Measurements from ENCODE around the gene ARVCF.

ARVCF gene

DNA sequence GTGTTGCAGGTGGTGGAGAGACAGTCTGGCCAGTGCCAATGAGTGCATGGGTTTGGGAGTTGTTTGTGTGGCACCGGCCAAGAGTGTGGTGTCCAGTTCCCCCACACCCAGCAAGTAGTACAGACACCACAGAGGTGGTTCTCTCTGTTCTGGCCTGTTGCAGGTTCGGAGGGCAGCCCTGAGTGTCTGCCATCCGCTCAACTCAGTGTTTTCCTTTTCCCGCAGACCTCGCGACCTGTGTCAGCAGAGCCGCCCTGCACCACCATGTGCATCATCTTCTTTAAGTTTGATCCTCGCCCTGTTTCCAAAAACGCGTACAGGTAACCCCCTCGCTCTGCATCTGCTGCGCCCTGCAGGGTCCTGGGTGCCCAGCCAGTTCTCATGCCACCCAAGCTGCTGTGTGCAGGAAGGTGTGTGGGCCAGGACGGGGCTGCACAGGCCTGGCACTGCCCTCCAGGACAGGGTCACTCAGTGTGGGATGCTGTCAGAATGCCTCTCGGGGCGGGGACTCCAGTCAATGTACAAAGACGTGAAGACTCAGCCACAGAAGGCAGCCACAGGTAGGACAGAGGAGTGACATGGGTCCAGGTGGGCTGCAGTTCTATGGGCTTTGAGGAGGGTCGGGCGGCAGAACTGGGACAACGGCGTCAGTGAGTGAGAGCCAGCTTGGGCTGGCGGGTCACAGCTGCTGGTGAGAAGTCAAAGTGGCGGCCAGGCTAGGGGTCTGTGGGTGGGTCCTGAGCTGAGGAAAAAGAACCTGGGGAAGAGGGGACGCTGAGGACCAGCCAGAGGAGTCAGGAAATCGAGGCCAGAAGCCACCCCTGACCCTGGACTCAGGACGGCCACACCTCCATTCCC, 20.1 kb upstream of the ARVCF start:
- H3K36me3 ChIP-seq (ENCODE audit: control insufficient read depth, insufficient read depth, low read length): no peaks in the 10 kb centered on the region; the same call in 1 of the 2 replicates
- H3K9me3 ChIP-seq (ENCODE audit: control insufficient read depth, insufficient read depth, low read depth, low read length): no peaks in the 10 kb centered on the region
- no peaks in the 10 kb centered on the region for H3K27me3 ChIP-seq (ENCODE audit: control insufficient read depth, insufficient read depth, low read length)
- H3K4me3 ChIP-seq (ENCODE audit: low read depth, low read length): no peak overlapping the region
- peaks cover 2% of the 10 kb centered on the region; the same call in 1 of the 2 replicates for H3K4me1 ChIP-seq (ENCODE audit: control insufficient read depth, insufficient read depth, low read length)
- H3K27ac ChIP-seq (ENCODE audit: low read depth, low read length): no peak overlapping the region
- H3K9ac ChIP-seq (ENCODE audit: low read length): peak overlapping the region; percentile 13

GRCh38 chr22:20036084-20036482, 19.5 kb upstream of the ARVCF start:
- Histone ChIP-seq H3K9ac (ENCODE audit: low read length) (no peak overlapping the region), H3K4me1 (ENCODE audit: control insufficient read depth, insufficient read depth, low read length) (peaks cover 4% of the 10 kb centered on the region; the same call in 1 of the 2 replicates), H3K27me3 (ENCODE audit: control insufficient read depth, insufficient read depth, low read length) (no peaks in the 10 kb centered on the region), H3K4me3 (ENCODE audit: low read depth, low read length) (no peak overlapping the region), H3K27ac (ENCODE audit: low read depth, low read length) (no peak overlapping the region), H3K9me3 (ENCODE audit: control insufficient read depth, insufficient read depth, low read depth, low read length) (no peaks in the 10 kb centered on the region), H3K36me3 (ENCODE audit: control insufficient read depth, insufficient read depth, low read length) (no peaks in the 10 kb centered on the region; the same call in 1 of the 2 replicates)

DNA sequence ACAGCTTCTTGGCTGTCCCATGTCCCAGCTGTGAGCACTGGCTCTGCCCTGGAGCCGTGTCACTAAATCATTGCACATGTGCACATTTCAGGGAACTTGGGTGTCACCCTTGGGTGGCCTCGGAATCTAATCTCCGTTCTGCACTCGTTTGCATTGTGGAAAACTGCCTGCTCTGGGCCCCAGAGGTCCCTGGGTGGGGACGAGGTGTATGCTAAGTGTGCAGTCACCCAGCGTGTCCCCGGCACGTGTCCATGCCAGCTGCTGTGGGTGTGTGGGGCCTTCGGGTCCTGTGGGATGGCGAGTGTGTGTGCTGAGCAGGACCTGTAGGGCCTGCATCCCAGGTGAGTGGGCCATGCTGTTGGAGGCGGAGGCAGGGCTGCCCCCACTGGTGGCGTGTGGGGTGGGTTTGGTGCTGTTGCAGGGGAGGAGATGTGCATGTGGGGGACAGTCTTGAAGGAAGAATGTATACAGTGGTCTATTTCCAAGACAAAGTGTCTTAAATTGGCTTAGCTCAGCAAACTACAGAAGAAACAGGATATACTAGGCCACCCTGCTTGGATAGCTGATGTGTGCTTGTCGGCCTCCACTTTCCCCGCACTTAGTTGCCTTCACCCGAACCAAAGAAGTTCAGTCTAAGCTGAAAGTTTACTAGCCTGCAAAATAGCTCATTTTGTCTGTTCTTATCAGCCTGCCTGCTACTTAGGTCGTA, 18.9 kb upstream of the ARVCF start:
- Histone ChIP-seq H3K27me3 (ENCODE audit: control insufficient read depth, insufficient read depth, low read length) (no peaks in the 10 kb centered on the region), H3K9ac (ENCODE audit: low read length) (no peak overlapping the region), H3K9me3 (ENCODE audit: control insufficient read depth, insufficient read depth, low read depth, low read length) (no peaks in the 10 kb centered on the region), H3K4me3 (ENCODE audit: low read depth, low read length) (no peak overlapping the region), H3K36me3 (ENCODE audit: control insufficient read depth, insufficient read depth, low read length) (no peaks in the 10 kb centered on the region; the same call in 1 of the 2 replicates), H3K27ac (ENCODE audit: low read depth, low read length) (no peak overlapping the region), H3K4me1 (ENCODE audit: control insufficient read depth, insufficient read depth, low read length) (peaks cover 4% of the 10 kb centered on the region; the same call in 1 of the 2 replicates)

- Histone ChIP-seq H3K4me3 (ENCODE audit: low read depth, low read length) (no peak overlapping the region), H3K9ac (ENCODE audit: low read length) (no peak overlapping the region), H3K4me1 (ENCODE audit: control insufficient read depth, insufficient read depth, low read length) (peaks cover 4% of the 10 kb centered on the region; the same call in 1 of the 2 replicates)
Observed at GRCh38 chr22:20034143-20034542, 17.5 kb upstream of the ARVCF start.

DNA sequence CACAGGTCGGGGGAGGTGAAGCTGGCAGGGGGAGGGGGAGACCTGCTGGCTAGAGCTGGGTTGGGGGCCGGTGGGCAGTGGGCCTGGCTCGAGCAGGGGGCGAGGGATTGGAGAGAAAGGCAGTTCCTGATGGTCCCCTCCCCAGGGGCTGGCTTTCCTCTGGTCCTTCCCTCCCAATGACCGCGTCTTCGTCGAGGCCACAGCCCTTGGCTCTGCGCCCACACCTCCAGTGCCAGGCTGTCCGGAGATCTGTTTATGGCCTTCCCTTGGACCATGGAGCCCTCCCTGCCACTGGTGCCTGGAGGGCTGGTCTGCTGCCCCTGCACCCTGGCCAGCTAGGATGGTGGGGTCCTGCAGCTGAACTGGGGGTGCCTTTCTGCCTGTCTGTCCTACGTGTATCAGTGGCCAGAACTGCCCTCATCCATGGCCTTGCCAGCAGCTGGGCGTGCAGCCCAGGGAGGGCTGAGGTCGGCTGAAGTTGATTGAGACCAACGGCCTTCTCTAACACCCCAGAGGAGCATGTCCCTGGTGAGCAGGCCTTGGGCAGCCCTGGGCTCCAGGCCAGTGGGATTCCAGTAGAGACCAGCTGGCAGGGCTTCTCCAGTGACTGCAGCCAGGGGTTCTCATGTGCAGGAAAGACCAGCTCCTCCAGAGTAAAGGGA, 16.6 kb upstream of the ARVCF start:
- Histone ChIP-seq H3K9me3 (ENCODE audit: control insufficient read depth, insufficient read depth, low read depth, low read length) (no peaks in the 10 kb centered on the region), H3K9ac (ENCODE audit: low read length) (no peak overlapping the region), H3K4me3 (ENCODE audit: low read depth, low read length) (no peak overlapping the region), H3K27me3 (ENCODE audit: control insufficient read depth, insufficient read depth, low read length) (no peaks in the 10 kb centered on the region), H3K27ac (ENCODE audit: low read depth, low read length) (no peak overlapping the region), H3K36me3 (ENCODE audit: control insufficient read depth, insufficient read depth, low read length) (no peaks in the 10 kb centered on the region; the same call in 1 of the 2 replicates), H3K4me1 (ENCODE audit: control insufficient read depth, insufficient read depth, low read length) (peaks cover 4% of the 10 kb centered on the region; the same call in 1 of the 2 replicates)

More at GRCh38 chr22:20034143-20034542, 17.5 kb upstream of the ARVCF start:
- H3K9me3 ChIP-seq (ENCODE audit: control insufficient read depth, insufficient read depth, low read depth, low read length): no peaks in the 10 kb centered on the region
- H3K27me3 ChIP-seq (ENCODE audit: control insufficient read depth, insufficient read depth, low read length): no peaks in the 10 kb centered on the region
- H3K36me3 ChIP-seq (ENCODE audit: control insufficient read depth, insufficient read depth, low read length): no peaks in the 10 kb centered on the region; the same call in 1 of the 2 replicates
- H3K27ac ChIP-seq (ENCODE audit: low read depth, low read length): no peak overlapping the region

DNA sequence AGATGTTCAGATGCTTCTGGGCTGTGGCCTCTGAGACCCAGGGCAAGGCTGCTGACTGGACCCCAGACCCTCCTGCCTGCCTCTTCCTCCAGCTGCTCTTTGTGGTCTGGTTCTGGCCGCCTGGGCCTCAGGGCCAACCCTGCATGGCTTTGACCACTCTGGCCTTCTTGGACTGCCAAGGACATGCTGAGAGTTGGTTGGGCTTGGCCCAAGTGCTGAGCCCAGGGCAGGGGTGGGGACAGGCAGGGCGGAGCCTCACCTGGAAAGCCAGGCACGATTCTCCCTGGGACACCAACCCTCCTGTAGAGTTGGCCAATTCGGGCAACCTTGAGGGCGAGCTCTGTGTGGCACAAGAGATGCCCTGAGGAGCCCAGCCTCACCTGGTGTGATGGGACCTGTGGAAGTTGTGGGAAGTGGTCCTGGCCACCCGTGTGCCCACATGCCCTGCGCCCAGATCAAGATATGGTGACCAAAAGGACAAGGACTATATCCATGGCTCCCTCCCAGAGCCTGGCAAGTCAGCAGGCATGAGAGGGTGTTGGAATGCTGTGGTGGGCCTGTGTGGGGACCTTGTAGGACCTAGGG, 15.9 kb upstream of the ARVCF start:
- H3K4me1 ChIP-seq (ENCODE audit: control insufficient read depth, insufficient read depth, low read length): peaks cover 4% of the 10 kb centered on the region; the same call in 1 of the 2 replicates
- H3K27me3 ChIP-seq (ENCODE audit: control insufficient read depth, insufficient read depth, low read length): no peaks in the 10 kb centered on the region
- H3K36me3 ChIP-seq (ENCODE audit: control insufficient read depth, insufficient read depth, low read length): no peaks in the 10 kb centered on the region; the same call in 1 of the 2 replicates
- H3K9ac ChIP-seq (ENCODE audit: low read length): no peak overlapping the region
- H3K4me3 ChIP-seq (ENCODE audit: low read depth, low read length): no peak overlapping the region
- H3K27ac ChIP-seq (ENCODE audit: low read depth, low read length): no peak overlapping the region
- H3K9me3 ChIP-seq (ENCODE audit: control insufficient read depth, insufficient read depth, low read depth, low read length): no peaks in the 10 kb centered on the region

- no peak overlapping the region for H3K9ac ChIP-seq (ENCODE audit: low read length)
- H3K36me3 ChIP-seq (ENCODE audit: control insufficient read depth, insufficient read depth, low read length): no peaks in the 10 kb centered on the region
- H3K4me1 ChIP-seq (ENCODE audit: control insufficient read depth, insufficient read depth, low read length): peaks cover 4% of the 10 kb centered on the region; the same call in 1 of the 2 replicates
- H3K27me3 ChIP-seq (ENCODE audit: control insufficient read depth, insufficient read depth, low read length): no peaks in the 10 kb centered on the region
- no peak overlapping the region for H3K27ac ChIP-seq (ENCODE audit: low read depth, low read length)
- no peaks in the 10 kb centered on the region for H3K9me3 ChIP-seq (ENCODE audit: control insufficient read depth, insufficient read depth, low read depth, low read length)
- H3K4me3 ChIP-seq (ENCODE audit: low read depth, low read length): no peak overlapping the region
Observed at GRCh38 chr22:20031732-20032406, 15.2 kb upstream of the ARVCF start.

DNA sequence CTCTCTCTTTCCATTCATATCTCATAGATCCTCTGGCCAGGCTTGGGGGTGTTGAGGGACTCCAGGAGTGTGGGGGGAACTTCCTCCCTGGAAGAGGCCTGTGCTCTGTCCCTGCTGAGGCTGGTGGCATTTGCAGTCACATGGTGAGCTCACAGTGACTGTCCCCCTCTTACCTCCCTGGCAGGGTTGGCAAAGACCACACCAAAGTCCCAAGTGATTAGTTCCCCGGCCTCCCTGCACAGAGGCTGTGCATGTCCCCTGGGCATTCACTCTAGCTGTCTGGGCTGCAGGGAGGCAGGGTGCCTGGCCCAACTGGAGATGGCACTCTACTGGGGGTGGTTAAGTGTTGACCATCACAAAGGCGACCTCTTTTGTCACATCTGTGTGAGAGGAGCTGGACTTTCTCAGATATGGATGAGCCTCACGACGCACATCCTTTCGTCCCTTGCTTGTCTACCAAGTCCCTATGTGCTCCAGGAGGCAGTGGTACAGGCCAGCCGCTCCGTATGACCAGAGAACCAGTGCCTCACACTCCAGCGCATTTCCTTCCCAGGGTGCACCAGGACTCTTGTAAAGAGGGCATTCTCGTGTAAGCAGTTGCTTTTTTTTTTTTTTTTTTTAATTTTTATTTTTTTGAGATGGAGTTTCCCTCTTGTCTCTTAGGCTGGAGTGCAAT, 13.1 kb upstream of the ARVCF start:
- Histone ChIP-seq H3K9ac (ENCODE audit: low read length) (no peak overlapping the region), H3K4me1 (ENCODE audit: control insufficient read depth, insufficient read depth, low read length) (peaks cover 4% of the 10 kb centered on the region; the same call in 1 of the 2 replicates), H3K27me3 (ENCODE audit: control insufficient read depth, insufficient read depth, low read length) (no peaks in the 10 kb centered on the region), H3K4me3 (ENCODE audit: low read depth, low read length) (no peak overlapping the region), H3K27ac (ENCODE audit: low read depth, low read length) (no peak overlapping the region), H3K36me3 (ENCODE audit: control insufficient read depth, insufficient read depth, low read length) (no peaks in the 10 kb centered on the region), H3K9me3 (ENCODE audit: control insufficient read depth, insufficient read depth, low read depth, low read length) (no peaks in the 10 kb centered on the region)

DNA sequence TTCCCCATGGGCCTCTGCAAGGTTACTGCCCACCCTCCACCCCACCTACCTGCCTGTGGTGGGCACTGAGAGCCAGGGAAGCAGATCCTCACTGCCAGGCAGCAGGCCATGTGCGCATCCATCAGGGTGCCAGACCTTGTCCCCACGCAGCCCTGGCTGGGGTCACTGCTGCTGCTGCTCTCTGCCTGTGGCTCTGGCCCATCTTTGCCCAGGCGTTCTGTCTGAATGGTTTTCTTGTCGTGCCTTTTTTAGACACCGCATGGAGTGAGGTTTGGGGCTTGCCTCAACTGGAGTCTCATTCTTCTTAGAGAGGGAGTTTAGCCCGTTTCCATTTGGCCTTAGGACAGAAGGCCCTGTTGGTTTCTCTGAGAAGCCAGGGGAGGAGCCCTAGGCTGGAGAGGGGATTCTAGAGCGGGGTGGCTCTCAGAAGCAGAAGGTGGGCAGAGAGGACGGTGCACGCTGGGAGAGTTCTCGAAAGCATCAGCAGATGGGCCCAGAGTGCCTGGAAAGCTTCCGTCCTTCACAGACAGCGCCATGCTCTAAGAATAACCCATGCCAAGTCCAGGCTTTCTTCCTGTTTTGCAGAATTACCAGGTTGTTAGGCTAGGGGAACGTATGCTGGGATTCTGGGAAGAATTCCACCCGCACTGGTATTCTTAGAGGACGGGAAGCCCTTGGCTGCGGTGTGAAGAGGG, 12.4 kb upstream of the ARVCF start:
- Histone ChIP-seq H3K27ac (ENCODE audit: low read depth, low read length) (no peak overlapping the region), H3K9ac (ENCODE audit: low read length) (no peak overlapping the region), H3K4me3 (ENCODE audit: low read depth, low read length) (no peak overlapping the region), H3K36me3 (ENCODE audit: control insufficient read depth, insufficient read depth, low read length) (no peaks in the 10 kb centered on the region), H3K27me3 (ENCODE audit: control insufficient read depth, insufficient read depth, low read length) (no peaks in the 10 kb centered on the region), H3K9me3 (ENCODE audit: control insufficient read depth, insufficient read depth, low read depth, low read length) (no peaks in the 10 kb centered on the region), H3K4me1 (ENCODE audit: control insufficient read depth, insufficient read depth, low read length) (peaks cover 4% of the 10 kb centered on the region; the same call in 1 of the 2 replicates)
